Measurements from ENCODE around the gene BCL2L11. TPM values are rescaled to one million over a fixed set of nuclear protein-coding genes. Genes with fewer than 3 reads are reported as not detected.

The BCL2L11 gene
- total and polyA plus RNA-seq, 7 donors = 8.3 to 30.0 (median 16.0) TPM

DNA sequence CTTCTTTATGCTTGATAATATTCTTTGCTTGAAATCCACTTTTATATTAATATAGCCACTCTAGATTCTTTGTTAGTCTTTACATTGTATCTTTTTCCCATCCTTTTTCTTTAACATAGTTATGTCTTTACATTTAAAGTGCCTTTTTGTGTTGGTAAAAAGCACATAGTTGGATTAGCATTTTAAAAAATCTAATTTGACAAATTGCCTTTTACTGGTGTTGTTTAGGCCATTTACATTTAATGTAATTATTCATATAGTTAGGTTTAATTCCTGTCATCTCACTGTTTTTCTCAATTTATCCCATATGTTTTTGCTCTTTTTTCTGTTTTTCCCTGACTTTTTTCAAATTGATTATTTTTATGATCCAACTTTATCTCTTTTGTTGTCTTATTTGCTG, 93.2 kb downstream of the BCL2L11 start:
- H3K4me1 ChIP-seq = no peaks in the 10 kb centered on the region
- no peaks in the 10 kb centered on the region for H3K36me3 ChIP-seq
- H3K27me3 ChIP-seq = no peaks in the 10 kb centered on the region
- H3K4me3 ChIP-seq = no peak overlapping the region
- intact Hi-C loops (cut with DNase I) = no loop called here
- TF ChIP-seq POLR2AphosphoS5 (IDR thresholded peaks at IDR 0.05) = no peak
- no peak for TF ChIP-seq EP300 (IDR thresholded peaks at IDR 0.05)
- TF ChIP-seq POLR2A (IDR thresholded peaks at IDR 0.05) = no peak
- TF ChIP-seq, protein P1, sequence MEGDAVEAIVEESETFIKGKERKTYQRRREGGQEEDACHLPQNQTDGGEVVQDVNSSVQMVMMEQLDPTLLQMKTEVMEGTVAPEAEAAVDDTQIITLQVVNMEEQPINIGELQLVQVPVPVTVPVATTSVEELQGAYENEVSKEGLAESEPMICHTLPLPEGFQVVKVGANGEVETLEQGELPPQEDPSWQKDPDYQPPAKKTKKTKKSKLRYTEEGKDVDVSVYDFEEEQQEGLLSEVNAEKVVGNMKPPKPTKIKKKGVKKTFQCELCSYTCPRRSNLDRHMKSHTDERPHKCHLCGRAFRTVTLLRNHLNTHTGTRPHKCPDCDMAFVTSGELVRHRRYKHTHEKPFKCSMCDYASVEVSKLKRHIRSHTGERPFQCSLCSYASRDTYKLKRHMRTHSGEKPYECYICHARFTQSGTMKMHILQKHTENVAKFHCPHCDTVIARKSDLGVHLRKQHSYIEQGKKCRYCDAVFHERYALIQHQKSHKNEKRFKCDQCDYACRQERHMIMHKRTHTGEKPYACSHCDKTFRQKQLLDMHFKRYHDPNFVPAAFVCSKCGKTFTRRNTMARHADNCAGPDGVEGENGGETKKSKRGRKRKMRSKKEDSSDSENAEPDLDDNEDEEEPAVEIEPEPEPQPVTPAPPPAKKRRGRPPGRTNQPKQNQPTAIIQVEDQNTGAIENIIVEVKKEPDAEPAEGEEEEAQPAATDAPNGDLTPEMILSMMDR (IDR thresholded peaks at IDR 0.05) = no peak
- H3K27ac ChIP-seq = no peak overlapping the region
- H3K9me3 ChIP-seq = peaks cover 0 to 3% (median 1%) of the 10 kb centered on the region in 4 donors
- no peak for DNase-seq

DNA sequence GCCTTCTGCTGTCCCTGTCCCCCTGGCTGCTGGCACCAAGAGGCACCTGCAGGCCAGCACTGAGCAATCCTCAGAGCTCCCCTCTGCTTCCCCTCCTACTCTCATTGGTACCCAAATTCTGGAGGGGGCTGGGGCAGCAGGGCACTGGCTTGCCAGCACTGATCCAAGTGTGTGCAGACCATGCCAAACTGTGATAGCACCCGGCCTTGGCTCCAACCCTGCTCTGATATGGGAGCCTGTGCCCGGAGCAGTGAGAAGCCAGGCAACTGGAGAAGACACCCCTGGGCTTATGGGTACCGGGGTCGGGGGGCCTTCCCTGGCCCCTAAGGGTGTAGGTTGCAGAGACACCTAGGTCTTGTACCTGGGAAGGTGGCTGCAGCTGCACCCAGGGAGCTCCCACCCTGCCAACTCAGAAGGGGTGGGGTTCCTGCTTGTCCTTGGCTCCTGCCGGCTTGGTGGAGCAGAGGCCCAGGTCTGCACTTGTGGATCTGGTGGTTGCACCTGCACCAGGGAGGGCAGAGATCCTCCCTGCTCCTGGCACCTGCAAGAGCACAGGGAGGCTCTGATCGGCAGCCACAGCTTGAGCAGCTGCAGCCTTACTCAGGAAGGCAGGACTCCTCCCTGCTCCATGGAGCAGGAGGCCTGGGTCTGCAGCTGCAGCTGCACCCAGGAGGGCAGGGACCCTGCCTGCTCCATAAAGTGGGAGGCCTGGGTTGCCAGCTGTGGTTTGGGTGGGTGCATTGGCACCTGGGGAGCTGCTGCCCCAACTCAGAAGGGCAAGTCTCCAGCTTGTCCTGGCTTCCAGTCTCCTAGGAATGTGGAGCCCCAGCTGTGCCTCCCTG, 96.3 kb downstream of the BCL2L11 start:
- Histone ChIP-seq H3K36me3 (no peaks in the 10 kb centered on the region), H3K4me3 (no peak overlapping the region), H3K27ac (no peak overlapping the region), H3K4me1 (no peaks in the 10 kb centered on the region), H3K27me3 (no peaks in the 10 kb centered on the region), H3K9me3 (peaks cover 0 to 3% (median 0%) of the 10 kb centered on the region in 4 donors)
- TF ChIP-seq POLR2A (IDR thresholded peaks at IDR 0.05) = no peak
- TF ChIP-seq EP300 (IDR thresholded peaks at IDR 0.05) = no peak
- TF ChIP-seq, protein P1 (IDR thresholded peaks at IDR 0.05) = no peak
- no peak for TF ChIP-seq POLR2AphosphoS5 (IDR thresholded peaks at IDR 0.05)
- intact Hi-C loops (cut with DNase I) = no loop called here
- DNase-seq = no peak
- 65 to 80% methylated on average over 6 of the region's 6 CpGs for whole genome bisulfite sequencing, 2 donors

Data from sigmoid colon (tissue), 7 donors.